Common myeloid progenitor, CD34-positive (primary cell): ENCODE measurements around the gene GMPPA.

Source experiments
- CTCF ChIA-PET: fragments of 350-600 bp; sonication (Branson Sonifier 250); formaldehyde crosslinking; loops from one replicate; lab custom pipeline; 2021; ENCODE audit warnings: antibody characterized with exemption; lab: Charles Lee
- POLR2A ChIA-PET: fragments of 350-600 bp; sonication (Branson Sonifier 250); formaldehyde crosslinking; loops from one replicate; lab custom pipeline; 2021; ENCODE audit warnings: antibody characterized with exemption; lab: Charles Lee
- DNase-seq, 3 donors: peaks; one replicate each; pipeline versions ENCODE4 v3.0.0 to v3.0.0-alpha.2; 2013
- H3K27ac ChIP-seq, 2 experiments: 1 replicate in 1 of 2; 2 replicates in 1 of 2; pipeline ENCODE4 v1.7.0; 2013; ENCODE audit warnings: inconsistent platforms in 2 of 2, low read length in 2 of 2, mild to moderate bottlenecking in 2 of 2, low read depth in 1 of 2, moderate library complexity in 1 of 2; ENCODE audit not compliant: severe bottlenecking in 2 of 2, insufficient read depth in 1 of 2, poor library complexity in 1 of 2
- H3K27me3 ChIP-seq, 5 experiments: replicated peaks in 2 of 5; 1 replicate in 3 of 5; 2 replicates in 2 of 5; pipeline versions ENCODE4 v1.6.1 to v1.7.0; 2013; ENCODE audit warnings: low read length in 4 of 5, mild to moderate bottlenecking in 2 of 5, moderate library complexity in 2 of 5, inconsistent platforms in 1 of 5; ENCODE audit not compliant: insufficient read depth in 5 of 5, control insufficient read depth in 4 of 5
- H3K36me3 ChIP-seq, 4 experiments: 1 replicate in 2 of 4; 2 replicates in 2 of 4; pipeline versions ENCODE4 v1.6.1 to v1.7.0; 2013; ENCODE audit warnings: low read length in 3 of 4, control low read depth in 1 of 4, mild to moderate bottlenecking in 1 of 4; ENCODE audit not compliant: control insufficient read depth in 4 of 4, insufficient read depth in 4 of 4
- H3K4me1 ChIP-seq, 4 experiments: 1 replicate in 3 of 4; 2 replicates in 1 of 4; pipeline versions ENCODE4 v1.6.1 to v1.7.1; 2013; ENCODE audit warnings: low read length in 3 of 4, mild to moderate bottlenecking in 3 of 4, control low read depth in 1 of 4, inconsistent platforms in 1 of 4, moderate library complexity in 1 of 4; ENCODE audit not compliant: control insufficient read depth in 4 of 4, insufficient read depth in 4 of 4; ENCODE audit errors: control extremely low read depth in 1 of 4
- H3K4me3 ChIP-seq, 7 experiments: 1 replicate in 4 of 7; 2 replicates in 3 of 7; pipeline versions ENCODE4 v1.5.1 to v1.7.0; 2013; ENCODE audit warnings: mild to moderate bottlenecking in 7 of 7, low read length in 6 of 7, moderate library complexity in 6 of 7, inconsistent platforms in 2 of 7, low read depth in 2 of 7, control low read depth in 1 of 7; ENCODE audit not compliant: insufficient read depth in 4 of 7, control insufficient read depth in 1 of 7; ENCODE audit errors: extremely low read depth in 1 of 7
- H3K9me3 ChIP-seq, 5 experiments: 1 replicate in 4 of 5; 2 replicates in 1 of 5; pipeline versions ENCODE4 v1.6.1 to v1.7.1; 2013; ENCODE audit warnings: low read length in 4 of 5, mild to moderate bottlenecking in 2 of 5, inconsistent platforms in 1 of 5, low read depth in 1 of 5, moderate library complexity in 1 of 5; ENCODE audit not compliant: control insufficient read depth in 4 of 5, insufficient read depth in 2 of 5; ENCODE audit errors: control extremely low read depth in 1 of 5
- WGBS: methylation state at CpG from one replicate; pipeline ENCODE4 v1.1.5; 2013; ENCODE audit not compliant: insufficient coverage; 5-methylcytosine and 5-hydroxymethylcytosine counted together

The GMPPA gene

GRCh38 chr2:219468410-219469185, 30.1 kb upstream of the GMPPA start:
- H3K36me3 ChIP-seq = no peaks in the 10 kb centered on the region
- ChIA-PET CTCF (interaction anchor here (1.4 to 60.5 kb wide), 6 partner anchors 8 to 56 kb away, joined by 4 to 1724 read pairs (median 14); partner anchors contain the start of genes ASIC4, CHPF and TMEM198), POLR2A (no interaction called here)
- no peaks in the 10 kb centered on the region for H3K4me1 ChIP-seq
- H3K27me3 ChIP-seq = no peaks in the 10 kb centered on the region
- no peaks in the 10 kb centered on the region for H3K9me3 ChIP-seq
- WGBS = 96% methylated on average over 18 of the region's 23 CpGs
- no peak overlapping the region for H3K27ac ChIP-seq
- no peak for DNase-seq
- no peak overlapping the region for H3K4me3 ChIP-seq

- H3K27me3 ChIP-seq = no peaks in the 10 kb centered on the region
- no peaks in the 10 kb centered on the region for H3K4me1 ChIP-seq
- H3K36me3 ChIP-seq = no peaks in the 10 kb centered on the region
- no peaks in the 10 kb centered on the region for H3K9me3 ChIP-seq
- no peak for DNase-seq
- ChIA-PET POLR2A (no interaction called here), CTCF (interaction anchor here (1.5 to 60.5 kb wide), 3 partner anchors 8 to 55 kb away, joined by 4 to 1724 read pairs (median 25); partner anchors contain the start of genes ASIC4, CHPF and TMEM198)
- 92% methylated on average over 13 of the region's 16 CpGs for WGBS
- no peak overlapping the region for H3K27ac ChIP-seq
- H3K4me3 ChIP-seq = no peak overlapping the region
Observed at GRCh38 chr2:219469186-219469724, 29.4 kb upstream of the GMPPA start.

- DNase-seq = no peak
- H3K4me1 ChIP-seq = no peaks in the 10 kb centered on the region
- H3K27ac ChIP-seq = no peak overlapping the region
- ChIA-PET POLR2A (no interaction called here), CTCF (interaction anchor here (1.0 to 60.5 kb wide), 4 partner anchors 9 to 54 kb away, joined by 3 to 1724 read pairs (median 4); partner anchors contain the start of genes ASIC4, CHPF and TMEM198)
- H3K27me3 ChIP-seq = peaks cover 0 to 2% (median 0%) of the 10 kb centered on the region in 5 experiments
- H3K36me3 ChIP-seq = no peaks in the 10 kb centered on the region
- WGBS = 98% methylated on average over 4 of the region's 4 CpGs
- H3K4me3 ChIP-seq = no peak overlapping the region
- no peaks in the 10 kb centered on the region for H3K9me3 ChIP-seq
Observed at GRCh38 chr2:219470429-219470828, 28.3 kb upstream of the GMPPA start.

GRCh38 chr2:219471476-219472371, 27.0 kb upstream of the GMPPA start:
- no peaks in the 10 kb centered on the region for H3K36me3 ChIP-seq
- no peak overlapping the region for H3K4me3 ChIP-seq
- H3K4me1 ChIP-seq = peaks cover 0 to 2% (median 0%) of the 10 kb centered on the region in 4 experiments
- ChIA-PET POLR2A (no interaction called here), CTCF (interaction anchor here (0.8 to 60.5 kb wide), 7 partner anchors 10 to 69 kb away, joined by 3 to 1724 read pairs (median 6); partner anchors contain the start of genes ASIC4, CHPF and TMEM198)
- no peak overlapping the region for H3K27ac ChIP-seq
- no peak for DNase-seq
- 85% methylated on average over 20 of the region's 22 CpGs for WGBS
- peaks cover 0 to 3% (median 0%) of the 10 kb centered on the region in 5 experiments for H3K27me3 ChIP-seq
- H3K9me3 ChIP-seq = no peaks in the 10 kb centered on the region

GRCh38 chr2:219472629-219473187, 26.0 kb upstream of the GMPPA start:
- no peak for DNase-seq
- no peaks in the 10 kb centered on the region for H3K36me3 ChIP-seq
- CTCF ChIA-PET = interaction anchor here (1.4 to 60.5 kb wide), 7 partner anchors 10 to 52 kb away, joined by 3 to 1724 read pairs (median 7); partner anchors contain the start of genes ASIC4, CHPF and TMEM198

GRCh38 chr2:219473511-219473910, 25.2 kb upstream of the GMPPA start:
- POLR2A ChIA-PET = no interaction called here
- CTCF ChIA-PET = interaction anchor here (1.2 to 60.5 kb wide), 8 partner anchors 9 to 51 kb away, joined by 3 to 1724 read pairs (median 6); partner anchors contain the start of genes ASIC4, CHPF and TMEM198
- 98% methylated on average over 16 of the region's 18 CpGs for WGBS

More at GRCh38 chr2:219472629-219473187, 26.0 kb upstream of the GMPPA start:
- H3K4me3 ChIP-seq = no peak overlapping the region
- peaks cover 0 to 2% (median 0%) of the 10 kb centered on the region in 4 experiments for H3K4me1 ChIP-seq
- no peaks in the 10 kb centered on the region for H3K9me3 ChIP-seq
- no peak overlapping the region for H3K27ac ChIP-seq
- POLR2A ChIA-PET = no interaction called here
- WGBS = 98% methylated on average over 12 of the region's 12 CpGs
- H3K27me3 ChIP-seq = peaks cover 0 to 6% (median 2%) of the 10 kb centered on the region in 5 experiments

More at GRCh38 chr2:219473511-219473910, 25.2 kb upstream of the GMPPA start:
- H3K27ac ChIP-seq = no peak overlapping the region
- no peaks in the 10 kb centered on the region for H3K9me3 ChIP-seq
- peaks cover 0 to 10% (median 2%) of the 10 kb centered on the region in 5 experiments for H3K27me3 ChIP-seq
- peaks cover 0 to 2% (median 0%) of the 10 kb centered on the region in 4 experiments for H3K4me1 ChIP-seq
- DNase-seq = no peak
- no peaks in the 10 kb centered on the region for H3K36me3 ChIP-seq
- no peak overlapping the region for H3K4me3 ChIP-seq
